Measurements from ENCODE around the gene CSPG4. TPM values are rescaled to one million over a fixed set of nuclear protein-coding genes. Genes with fewer than 3 reads are reported as not detected.
A peak's percentile ranks its signal among the peaks of the same experiment; 100 is the strongest.

The CSPG4 gene
- total RNA-seq, 1 donor from 2014 or later = 5.4 TPM

DNA sequence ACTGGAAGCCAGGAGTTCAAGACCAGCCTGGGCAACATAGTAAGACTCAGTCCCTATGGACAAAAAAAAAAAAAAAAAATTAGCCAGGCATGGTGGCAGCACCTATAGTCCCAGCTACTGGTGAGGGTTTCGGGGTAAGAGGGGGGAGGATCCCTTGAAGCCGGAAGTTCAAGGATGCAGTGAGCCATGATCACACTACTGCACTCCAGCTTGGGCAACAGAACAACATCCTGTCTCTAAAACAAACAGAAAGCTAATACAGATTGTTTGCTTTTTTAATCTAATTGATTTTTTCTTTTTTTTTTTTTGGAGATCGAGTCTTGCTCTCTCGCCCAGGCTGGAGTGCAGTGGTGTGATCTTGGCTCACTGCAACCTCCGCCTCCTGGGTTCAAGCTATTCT, 71.0 kb downstream of the CSPG4 start:
- no peak for DNase-seq (ENCODE audit: low read depth, low spot score)
- Mint-ChIP-seq H3K27me3 (ENCODE audit: low read depth) (no peaks in the 10 kb centered on the region), H3K9me3 (no peaks in the 10 kb centered on the region), H3K36me3 (ENCODE audit: low read depth) (no peaks in the 10 kb centered on the region), H3K4me1 (peaks cover 34% of the 10 kb centered on the region), H3K27ac (ENCODE audit: unreplicated experiment) (no peak overlapping the region), H3K4me3 (no peak overlapping the region)
- no peak for TF ChIP-seq CTCF (conservative IDR thresholded peaks at IDR 0.05)

- Mint-ChIP-seq H3K27ac (ENCODE audit: unreplicated experiment) (no peak overlapping the region), H3K9me3 (no peaks in the 10 kb centered on the region), H3K27me3 (ENCODE audit: low read depth) (no peaks in the 10 kb centered on the region), H3K36me3 (ENCODE audit: low read depth) (no peaks in the 10 kb centered on the region), H3K4me3 (peak overlapping the region; percentile 92), H3K4me1 (peaks cover 32% of the 10 kb centered on the region)
- no peak for TF ChIP-seq CTCF (conservative IDR thresholded peaks at IDR 0.05)
- DNase-seq (ENCODE audit: low read depth, low spot score) = no peak
These were observed 71.5 kb downstream of the CSPG4 start for GRCh38 chr15:75641179-75641503.

DNA sequence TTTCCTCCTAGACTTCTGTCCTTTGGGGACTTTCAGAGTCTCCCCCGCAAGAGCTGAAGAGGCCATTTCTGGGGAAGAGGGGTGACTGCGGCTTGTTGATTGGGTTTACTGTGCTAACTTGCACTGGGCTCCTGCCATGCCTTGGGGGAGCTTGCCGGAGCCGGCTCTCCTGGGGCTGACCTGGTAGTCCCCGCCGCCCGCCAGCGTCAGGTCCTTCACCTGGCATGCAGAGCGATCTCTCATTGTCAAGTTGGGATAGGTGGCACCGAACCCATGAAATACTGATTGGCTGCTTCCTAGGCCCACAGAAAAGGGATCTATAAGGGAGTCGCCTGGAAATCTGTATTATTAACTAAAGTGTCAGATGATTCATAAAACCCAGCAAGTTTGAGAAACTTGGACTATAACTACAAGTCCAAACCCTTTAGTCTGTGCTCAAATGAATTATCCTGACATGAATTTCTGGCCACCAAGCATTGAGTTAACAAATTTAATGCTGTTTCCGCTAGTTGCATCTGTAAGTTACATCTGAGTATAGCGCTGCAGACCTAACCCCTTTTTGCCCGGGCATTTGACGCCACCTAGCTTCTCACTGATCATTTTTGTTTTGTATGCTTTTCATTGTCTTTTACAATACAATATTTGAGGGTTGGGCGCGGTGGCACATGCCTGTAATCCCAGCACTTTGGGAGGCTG, 72.0 kb downstream of the CSPG4 start:
- Mint-ChIP-seq H3K9me3 (no peaks in the 10 kb centered on the region), H3K36me3 (ENCODE audit: low read depth) (no peaks in the 10 kb centered on the region), H3K4me3 (peak overlapping the region; percentile 92), H3K27me3 (ENCODE audit: low read depth) (no peaks in the 10 kb centered on the region), H3K4me1 (peaks cover 35% of the 10 kb centered on the region), H3K27ac (ENCODE audit: unreplicated experiment) (peak overlapping the region; percentile 83)
- DNase-seq (ENCODE audit: low read depth, low spot score) = no peak
- TF ChIP-seq CTCF (conservative IDR thresholded peaks at IDR 0.05) = no peak

- Mint-ChIP-seq H3K27me3 (ENCODE audit: low read depth) (no peaks in the 10 kb centered on the region), H3K27ac (ENCODE audit: unreplicated experiment) (peak within 1 kb of the TSS; percentile 88), H3K36me3 (ENCODE audit: low read depth) (no peaks in the 10 kb centered on the region), H3K9me3 (no peaks in the 10 kb centered on the region), H3K4me1 (peaks cover 35% of the 10 kb centered on the region), H3K4me3 (peak within 1 kb of the TSS; percentile 92)
- TF ChIP-seq CTCF (conservative IDR thresholded peaks at IDR 0.05) = no peak
- peak; percentile 87 for DNase-seq (ENCODE audit: low read depth, low spot score)
These were observed 72.8 kb downstream of the CSPG4 start, which contains the start of gene IMP3 for GRCh38 chr15:75639709-75640482. IMP3 (minus strand) TSS chr15:75640224; CDS start chr15:75640168, 56 bp downstream.

DNA sequence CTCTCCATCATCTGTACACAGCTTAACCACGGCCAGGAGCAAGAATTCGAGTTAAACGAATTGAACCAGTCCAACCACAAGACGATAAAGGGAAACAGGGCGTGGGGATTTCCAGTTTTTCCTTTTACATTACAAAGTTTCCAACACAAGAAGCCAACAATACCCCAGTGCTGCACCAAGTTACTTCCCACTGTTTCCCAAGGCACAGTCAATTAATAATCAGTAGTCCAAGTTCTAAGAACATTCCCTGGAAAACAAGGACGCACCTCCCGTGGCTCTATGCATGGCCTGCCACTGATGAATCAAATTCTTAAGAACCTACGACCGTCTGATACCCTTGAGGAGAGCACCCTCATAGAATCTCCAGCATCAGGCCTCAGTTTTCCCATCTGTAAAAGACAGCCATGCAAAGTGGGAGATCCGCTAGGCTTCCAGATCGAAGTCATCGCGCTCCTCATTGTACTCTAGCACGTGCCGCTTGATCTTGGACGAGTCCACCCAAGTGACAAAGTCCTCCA, 73.4 kb downstream of the CSPG4 start:
- no peak for DNase-seq (ENCODE audit: low read depth, low spot score)
- Mint-ChIP-seq H3K27me3 (ENCODE audit: low read depth) (no peaks in the 10 kb centered on the region), H3K4me3 (peak overlapping the region; percentile 92), H3K27ac (ENCODE audit: unreplicated experiment) (peak overlapping the region; percentile 88), H3K4me1 (peaks cover 35% of the 10 kb centered on the region), H3K9me3 (no peaks in the 10 kb centered on the region), H3K36me3 (ENCODE audit: low read depth) (no peaks in the 10 kb centered on the region)
- no peak for TF ChIP-seq CTCF (conservative IDR thresholded peaks at IDR 0.05)

Measured in neural crest cell (in vitro differentiated cells).